ENCODE results near the gene LRRC23. TPM values are rescaled to one million over a fixed set of nuclear protein-coding genes. Genes with fewer than 3 reads are reported as not detected.

The LRRC23 gene
- total and polyA plus RNA-seq, 2 of the 4 experiments (the other 2 are of a cell fraction) = 11.1 to 11.4 TPM

GRCh38 chr12:6955108-6956020 is 50.7 kb downstream of the LRRC23 start:
- H3K4me2 ChIP-seq (ENCODE audit: low read depth, low read length) = no peak overlapping the region
- H3K9ac ChIP-seq (ENCODE audit: low read depth, low read length) = no peak overlapping the region
- ChIA-PET CTCF (no interaction called here), POLR2A (ENCODE audit: unreplicated experiment) (no interaction called here)
- no peaks in the 10 kb centered on the region for H3K79me1 ChIP-seq (ENCODE audit: low read depth in 1 of 2, low read length in 2 of 2)
- H2AFZ ChIP-seq (replicated peaks; ENCODE audit: low read length, poor library complexity) = no peak overlapping the region
- no peak overlapping the region for H4K5ac ChIP-seq (ENCODE audit: low read depth, low read length)
- H3K4me3 ChIP-seq (ENCODE audit: insufficient read depth, low read depth, low read length) = no peak overlapping the region
- H2BK5ac ChIP-seq (ENCODE audit: low read depth, low read length, poor library complexity, severe bottlenecking) = no peak overlapping the region
- no peak overlapping the region for H4K91ac ChIP-seq (ENCODE audit: insufficient read depth, low read depth, low read length)
- no peak overlapping the region for H2AK5ac ChIP-seq (ENCODE audit: low read depth, low read length)
- TF ChIP-seq, protein P1, sequence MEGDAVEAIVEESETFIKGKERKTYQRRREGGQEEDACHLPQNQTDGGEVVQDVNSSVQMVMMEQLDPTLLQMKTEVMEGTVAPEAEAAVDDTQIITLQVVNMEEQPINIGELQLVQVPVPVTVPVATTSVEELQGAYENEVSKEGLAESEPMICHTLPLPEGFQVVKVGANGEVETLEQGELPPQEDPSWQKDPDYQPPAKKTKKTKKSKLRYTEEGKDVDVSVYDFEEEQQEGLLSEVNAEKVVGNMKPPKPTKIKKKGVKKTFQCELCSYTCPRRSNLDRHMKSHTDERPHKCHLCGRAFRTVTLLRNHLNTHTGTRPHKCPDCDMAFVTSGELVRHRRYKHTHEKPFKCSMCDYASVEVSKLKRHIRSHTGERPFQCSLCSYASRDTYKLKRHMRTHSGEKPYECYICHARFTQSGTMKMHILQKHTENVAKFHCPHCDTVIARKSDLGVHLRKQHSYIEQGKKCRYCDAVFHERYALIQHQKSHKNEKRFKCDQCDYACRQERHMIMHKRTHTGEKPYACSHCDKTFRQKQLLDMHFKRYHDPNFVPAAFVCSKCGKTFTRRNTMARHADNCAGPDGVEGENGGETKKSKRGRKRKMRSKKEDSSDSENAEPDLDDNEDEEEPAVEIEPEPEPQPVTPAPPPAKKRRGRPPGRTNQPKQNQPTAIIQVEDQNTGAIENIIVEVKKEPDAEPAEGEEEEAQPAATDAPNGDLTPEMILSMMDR (conservative IDR thresholded peaks at IDR 0.05; ENCODE audit: low read depth, low read length) = no peak
- TF ChIP-seq RCOR1 (IDR thresholded peaks at IDR 0.05; ENCODE audit: insufficient replicate concordance, low read length) (no peak), POLR2A (IDR thresholded peaks at IDR 0.05; ENCODE audit: low read depth, low read length) (no peak), CEBPB (IDR thresholded peaks at IDR 0.05; ENCODE audit: low read depth, low read length) (no peak), CHD1 (IDR thresholded peaks at IDR 0.05; ENCODE audit: low read depth, low read length) (no peak), MAZ (IDR thresholded peaks at IDR 0.05; ENCODE audit: borderline replicate concordance, low read depth, low read length) (no peak), RAD21 (IDR thresholded peaks at IDR 0.05; ENCODE audit: low read length) (no peak), BHLHE40 (IDR thresholded peaks at IDR 0.05; ENCODE audit: low read depth, low read length) (no peak)
- H3K23ac ChIP-seq (ENCODE audit: low read depth, low read length) = no peak overlapping the region
- H3K14ac ChIP-seq (replicated peaks; ENCODE audit: low read depth, low read length) = no peak overlapping the region
- H3K9me1 ChIP-seq (ENCODE audit: insufficient read depth, low read length) = no peaks in the 10 kb centered on the region
- 82% methylated on average over 3 of the region's 22 CpGs; no CpG with 5 or more reads in 1 of the 2 experiments for WGBS, 2 experiments (ENCODE audit: extremely low coverage in 2 of 2, insufficient read length in 1 of 2)
- intact Hi-C loops (cut with micrococcal nuclease) = no loop called here
- dilution Hi-C loops (cut with HindIII; ENCODE audit: low sequenced_read_pairs, unreplicated experiment) = no loop called here
- H3K9me3 ChIP-seq (ENCODE audit: control insufficient read depth, insufficient read depth, low read length) = no peaks in the 10 kb centered on the region
- no peak overlapping the region for H2BK20ac ChIP-seq (ENCODE audit: low read depth, low read length)
- 0 out of 2 replicates have a peak, but pooled peaks cover 2% of the 10 kb centered on the region for H3K4me1 ChIP-seq (ENCODE audit: control insufficient read depth, insufficient read depth, low read length)
- H4K20me1 ChIP-seq (ENCODE audit: insufficient read depth, low read length) = no peaks in the 10 kb centered on the region
- H2BK120ac ChIP-seq (ENCODE audit: low read depth, low read length) = no peak overlapping the region
- H3K56ac ChIP-seq (ENCODE audit: extremely low read depth, insufficient read depth, low read length) = no peak overlapping the region
- no peak overlapping the region for H3K27ac ChIP-seq (ENCODE audit: insufficient read depth, low read length)
- no peak for DNase-seq
- H3K36me3 ChIP-seq (ENCODE audit: control insufficient read depth, insufficient read depth, low read length) = no peaks in the 10 kb centered on the region
- no peak overlapping the region for H3K18ac ChIP-seq (ENCODE audit: low read depth, low read length)
- H3K27me3 ChIP-seq (ENCODE audit: control insufficient read depth, insufficient read depth, low read length) = no peaks in the 10 kb centered on the region
- BruUV-seq (replicated peaks) = no TSS peak
- no peak overlapping the region for H3K4ac ChIP-seq (ENCODE audit: low read depth, low read length)
- H2AK9ac ChIP-seq (replicated peaks; ENCODE audit: low read depth, low read length, poor library complexity) = no peak overlapping the region
- no peak for ATAC-seq (ENCODE audit: low read depth)
- H2BK15ac ChIP-seq (ENCODE audit: low read depth, low read length) = no peak overlapping the region
- in situ Hi-C loops (cut with MboI; ENCODE audit: low sequenced_read_pairs) = no loop called here
- no peak overlapping the region for H4K8ac ChIP-seq (ENCODE audit: low read depth in 2 of 2, low read length in 2 of 2)
